GM23248 (cell line): ENCODE measurements around the gene UBE3B.

Experiments used
- EZH2 ChIP-seq: fragments of 200-600 bp; sonication (generic); IDR thresholded peaks from 2 replicates; pipeline ENCODE4 v1.6.1; 2018; ENCODE audit warnings: antibody characterized with exemption, mild to moderate bottlenecking; ENCODE audit not compliant: insufficient read depth, poor library complexity, severe bottlenecking
- EZH2phosphoT487 ChIP-seq: fragments of 200-600 bp; sonication (generic); IDR thresholded peaks from 2 replicates; pipeline ENCODE4 v1.6.1; 2018; ENCODE audit warnings: antibody characterized with exemption, moderate library complexity, mild to moderate bottlenecking, low read depth; ENCODE audit not compliant: insufficient read depth

GRCh38 chr12:109489955-109490565, 12.6 kb downstream of the UBE3B start:
- TF ChIP-seq EZH2phosphoT487: no peak
- no peak for TF ChIP-seq EZH2
